H1 (cell line): ENCODE results near the gene CLN6. TPM values are rescaled to one million over a fixed set of nuclear protein-coding genes. Genes with fewer than 3 reads are reported as not detected.

ENCODE experiments used
- CTCF ChIA-PET: fragments of 300-600 bp; sonication (Branson Sonifier 250); formaldehyde crosslinking; loops from one replicate; lab custom pipeline; 2021; ENCODE audit not compliant: partially characterized antibody; lab: Charles Lee
- POLR2A ChIA-PET: fragments of 300-600 bp; sonication (Branson Sonifier 250); formaldehyde crosslinking; loops from one replicate; lab custom pipeline; 2021; ENCODE audit warnings: inconsistent platforms; ENCODE audit not compliant: partially characterized antibody; lab: Charles Lee
- DNase-seq, 2 experiments: peaks; one replicate each; pipeline versions ENCODE4 v3.0.0 to v3.0.0-alpha.2; 2010 to 2022; ENCODE audit warnings: low spot score in 2 of 2, low read depth in 1 of 2, mixed read lengths in 1 of 2
- FAIRE-seq: peaks from 2 replicates; lab custom pipeline; 2011; peaks lifted over from hg19 to GRCh38; lab: Jason Lieb, UNC
- H2AFZ ChIP-seq: 2 replicates; pipeline ENCODE4 v1.8.1; 2012; ENCODE audit warnings: low read length, inconsistent platforms
- H2AK5ac ChIP-seq: 2 replicates; pipeline ENCODE4 v1.6.1; 2013; ENCODE audit warnings: low read depth, low read length
- H2BK120ac ChIP-seq: replicated peaks from 2 replicates; pipeline ENCODE3; 2013; ENCODE audit warnings: low read depth, low read length, inconsistent platforms
- H2BK12ac ChIP-seq: 2 replicates; pipeline ENCODE4 v1.6.1; 2013; ENCODE audit warnings: low read depth, low read length
- H2BK15ac ChIP-seq: 2 replicates; pipeline ENCODE4 v1.6.1; 2013; ENCODE audit warnings: low read length
- H2BK20ac ChIP-seq: 2 replicates; pipeline ENCODE4 v1.6.1; 2013; ENCODE audit warnings: low read length
- H2BK5ac ChIP-seq: 2 replicates; pipeline ENCODE4 v1.6.1; 2013; ENCODE audit warnings: low read depth, low read length
- H3K14ac ChIP-seq: 2 replicates; pipeline ENCODE4 v1.6.1; 2013; ENCODE audit warnings: inconsistent platforms; ENCODE audit not compliant: insufficient read length
- H3K18ac ChIP-seq: 2 replicates; pipeline ENCODE4 v1.6.1; 2013; ENCODE audit warnings: low read length; ENCODE audit errors: extremely low read depth
- H3K23ac ChIP-seq: 2 replicates; pipeline ENCODE4 v1.6.1; 2013; ENCODE audit warnings: inconsistent platforms; ENCODE audit not compliant: insufficient read length
- H3K23me2 ChIP-seq: 2 replicates; pipeline ENCODE4 v1.6.1; 2013; ENCODE audit warnings: low read depth, low read length
- H3K27ac ChIP-seq: 2 replicates; pipeline ENCODE4 v1.6.1; 2011; ENCODE audit warnings: low read depth, low read length, inconsistent platforms
- H3K27me3 ChIP-seq, 4 experiments: replicated peaks in 1 of 4; 1 replicate in 1 of 4; 2 replicates in 3 of 4; pipeline versions ENCODE4 v1.6.1 to v1.8.1; 2011 to 2013; ENCODE audit warnings: low read length in 3 of 4, mild to moderate bottlenecking in 3 of 4, inconsistent platforms in 2 of 4, mixed read lengths in 2 of 4, moderate library complexity in 1 of 4; ENCODE audit not compliant: control insufficient read depth in 3 of 4, insufficient read depth in 3 of 4; ENCODE audit errors: extremely low read depth in 1 of 4
- H3K36me3 ChIP-seq, 4 experiments: 2 replicates each; pipeline versions ENCODE4 v1.6.1 to v1.8.1; 2011 to 2013; ENCODE audit warnings: mild to moderate bottlenecking in 4 of 4, low read length in 3 of 4, moderate library complexity in 2 of 4, control low read depth in 1 of 4, inconsistent platforms in 1 of 4; ENCODE audit not compliant: insufficient read depth in 4 of 4, control insufficient read depth in 2 of 4
- H3K4ac ChIP-seq: replicated peaks from 2 replicates; pipeline ENCODE3; 2013; ENCODE audit warnings: low read length, low read depth, mixed read lengths, inconsistent platforms; ENCODE audit not compliant: insufficient read length
- H3K4me1 ChIP-seq, 4 experiments: replicated peaks in 1 of 4; 1 replicate in 1 of 4; 2 replicates in 3 of 4; pipeline versions ENCODE4 v1.6.1 to v1.8.1; 2011 to 2013; ENCODE audit warnings: low read length in 3 of 4, inconsistent platforms in 2 of 4, mixed read lengths in 1 of 4; ENCODE audit not compliant: insufficient read depth in 4 of 4, control insufficient read depth in 3 of 4
- H3K4me2 ChIP-seq, 2 experiments: 2 replicates each; pipeline versions ENCODE4 v1.6.1 to v1.8.1; 2011 to 2013; ENCODE audit warnings: low read depth in 2 of 2, low read length in 2 of 2, control low read depth in 1 of 2, inconsistent platforms in 1 of 2, mild to moderate bottlenecking in 1 of 2; ENCODE audit not compliant: insufficient read depth in 1 of 2
- H3K4me3 ChIP-seq, 4 experiments: fragments of 200-600, 300-600 bp in 1 of 4; sonication (generic), shearing (Covaris generic), sonication (Bioruptor Twin) in 1 of 4; 2 replicates each; pipeline versions ENCODE4 v1.5.1 to v1.8.1; 2011 to 2016; ENCODE audit warnings: low read length in 4 of 4, low read depth in 3 of 4, control low read depth in 2 of 4, inconsistent platforms in 2 of 4, mild to moderate bottlenecking in 2 of 4, mixed read lengths in 1 of 4, moderate library complexity in 1 of 4; ENCODE audit not compliant: insufficient read depth in 2 of 4; ENCODE audit errors: extremely low read depth in 1 of 4
- H3K56ac ChIP-seq: replicated peaks from 2 replicates; pipeline ENCODE3; 2013; ENCODE audit warnings: low read depth, mild to moderate bottlenecking, mixed read lengths, low read length, inconsistent platforms; ENCODE audit not compliant: insufficient read length
- H3K79me1 ChIP-seq: 2 replicates; pipeline ENCODE4 v1.6.1; 2013; ENCODE audit warnings: low read depth, low read length, control low read depth
- H3K79me2 ChIP-seq, 2 experiments: 2 replicates each; pipeline versions ENCODE4 v1.6.1 to v1.8.1; 2012 to 2013; ENCODE audit warnings: low read length in 2 of 2, mild to moderate bottlenecking in 2 of 2, inconsistent platforms in 1 of 2; ENCODE audit not compliant: insufficient read depth in 2 of 2, control insufficient read depth in 1 of 2
- H3K9ac ChIP-seq, 4 experiments: replicated peaks in 1 of 4; 1 replicate in 1 of 4; 2 replicates in 3 of 4; pipeline versions ENCODE4 v1.6.1 to v1.8.1; 2011 to 2013; ENCODE audit warnings: low read depth in 3 of 4, low read length in 3 of 4, control low read depth in 2 of 4, mild to moderate bottlenecking in 2 of 4, moderate library complexity in 2 of 4, inconsistent platforms in 1 of 4; ENCODE audit errors: extremely low read depth in 1 of 4
- H3K9me3 ChIP-seq, 2 experiments: 2 replicates each; pipeline versions ENCODE4 v1.6.1 to v1.8.1; 2012 to 2013; ENCODE audit warnings: mild to moderate bottlenecking in 2 of 2, moderate library complexity in 2 of 2, control low read depth in 1 of 2, inconsistent platforms in 1 of 2, low read depth in 1 of 2, low read length in 1 of 2, mixed read lengths in 1 of 2; ENCODE audit not compliant: insufficient read depth in 2 of 2
- H4K20me1 ChIP-seq, 2 experiments: replicated peaks in 1 of 2; 2 replicates each; pipeline versions ENCODE3 to v1.8.1; 2011 to 2013; ENCODE audit warnings: inconsistent platforms in 2 of 2, low read length in 2 of 2, mild to moderate bottlenecking in 1 of 2; ENCODE audit not compliant: insufficient read depth in 2 of 2, control insufficient read depth in 1 of 2
- H4K5ac ChIP-seq: 2 replicates; pipeline ENCODE4 v1.6.1; 2013; ENCODE audit warnings: low read length, low read depth, mixed read lengths, inconsistent platforms; ENCODE audit not compliant: insufficient read length
- H4K8ac ChIP-seq: 2 replicates; pipeline ENCODE4 v1.8.0; 2013; ENCODE audit warnings: mild to moderate bottlenecking, moderate library complexity, low read length, inconsistent platforms; ENCODE audit not compliant: insufficient read depth; ENCODE audit errors: extremely low read depth
- H4K91ac ChIP-seq: replicated peaks from 2 replicates; pipeline ENCODE3; 2013; ENCODE audit warnings: low read length, mixed read lengths, inconsistent platforms; ENCODE audit not compliant: insufficient read length
- CEBPB ChIP-seq: IDR thresholded peaks from 2 replicates; pipeline ENCODE4 v1.6.1; 2012; ENCODE audit warnings: low read depth, low read length
- WGBS, 2 experiments: shearing (Covaris generic) in 1 of 2; methylation state at CpG; one replicate each; pipeline versions ENCODE4 v1.1.6 to v1.1.7; 2013 to 2015; ENCODE audit warnings: low lambda C conversion rate in 2 of 2, mixed read lengths in 2 of 2, inconsistent platforms in 1 of 2, low coverage in 1 of 2, missing lambda C conversion rate in 1 of 2; ENCODE audit not compliant: insufficient replicate concordance in 2 of 2, insufficient coverage in 1 of 2, insufficient read length in 1 of 2; ENCODE audit errors: extremely low coverage in 1 of 2, missing lambda C conversion rate in 1 of 2; 5-methylcytosine and 5-hydroxymethylcytosine counted together
- polyA plus RNA-seq, 7 experiments: library from polyadenylated mRNA; depleted of rRNA in 3 of 7; stranded (reverse) in 5 of 7; unstranded in 2 of 7; fragments of >200 nt in 5 of 7; fragments of 200-250 nt in 2 of 7; gene quantifications; 1 replicate in 5 of 7; 2 replicates in 1 of 7; 4 replicates in 1 of 7; pipeline versions ENCODE4 v1.2.1 to v1.2.3, GENCODE V29; 2011 to 2013; ENCODE audit warnings: missing spikeins in 2 of 7, mixed read lengths in 2 of 7
- total RNA-seq: library from RNA; stranded (reverse); fragmentation: NEBNext Ultra II Directional; extraction: Animal tissue kit (Norgen Biotek cat#: 25700); gene quantifications from 2 replicates; pipeline ENCODE4 v1.2.1, GENCODE V29; 2021

Gene CLN6
- total and polyA plus RNA-seq, 2 of the 8 experiments (the other 6 are each of a cell fraction or from before 2014, with no cell fraction given) = 60.0 to 137 TPM

DNA sequence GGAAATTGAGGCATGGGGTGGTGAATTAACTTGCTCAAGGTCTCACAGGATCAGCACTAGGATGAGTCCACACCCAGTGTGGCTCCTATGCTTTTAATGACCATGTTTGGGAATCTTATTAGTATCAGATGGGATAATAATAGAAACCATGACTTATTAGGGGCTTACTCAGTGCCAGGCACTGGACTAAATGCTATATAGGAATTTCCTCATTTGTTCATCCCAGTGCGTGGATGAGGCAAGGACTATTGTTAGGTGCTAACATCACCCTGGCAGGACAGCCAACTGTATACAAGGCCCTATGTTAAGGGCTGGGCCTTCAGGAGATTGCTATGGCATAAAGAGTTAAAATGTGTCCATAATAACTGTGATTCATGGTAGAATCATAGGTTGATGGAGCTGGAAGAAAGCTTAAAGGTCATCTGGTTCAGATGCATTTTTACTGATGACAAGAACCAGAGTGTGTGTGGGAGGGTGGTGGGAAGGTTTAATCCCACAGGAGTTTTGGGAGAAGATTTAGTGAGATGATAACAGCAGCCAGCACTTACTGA lies 43.3 kb upstream of the CLN6 start:
- FAIRE-seq (no peak), DNase-seq (no peak)
- H4K20me1 ChIP-seq = no peaks in the 10 kb centered on the region
- no peak overlapping the region; a peak in 1 of 4 replicates for H3K4me2 ChIP-seq
- H2AFZ ChIP-seq = no peak overlapping the region
- H2BK12ac ChIP-seq = no peak overlapping the region
- no peak overlapping the region for H4K91ac ChIP-seq
- H3K27ac ChIP-seq = no peak overlapping the region
- H3K9me3 ChIP-seq = no peaks in the 10 kb centered on the region
- H3K79me1 ChIP-seq = no peaks in the 10 kb centered on the region
- H3K4me3 ChIP-seq = no peak overlapping the region
- CTCF ChIA-PET = interaction anchor here (1.0 to 10.1 kb wide), 2 partner anchors 19 to 61 kb away, joined by 3 to 72 read pairs; no protein-coding TSS in a partner anchor
- no peak overlapping the region for H3K14ac ChIP-seq
- H2BK5ac ChIP-seq = no peak overlapping the region
- 96% methylated on average over 1 of the region's 1 CpG; no CpG with 5 or more reads in 1 of the 2 experiments for WGBS, 2 experiments
- H3K36me3 ChIP-seq = no peaks in the 10 kb centered on the region
- peaks cover 9% of the 10 kb centered on the region for H3K23me2 ChIP-seq
- POLR2A ChIA-PET = interaction anchor here (1.3 kb wide), 1 partner anchor 14 kb away, joined by 3 read pairs; no protein-coding TSS in a partner anchor
- no peak overlapping the region; the same call in 1 of the 2 replicates for H2AK5ac ChIP-seq
- no peak overlapping the region for H2BK15ac ChIP-seq
- H3K27me3 ChIP-seq = no peaks in the 10 kb centered on the region
- H3K4ac ChIP-seq = no peak overlapping the region
- H3K56ac ChIP-seq = no peak overlapping the region
- H4K5ac ChIP-seq = no peak overlapping the region
- no peak overlapping the region for H3K9ac ChIP-seq
- no peak overlapping the region for H3K23ac ChIP-seq
- H3K4me1 ChIP-seq = peaks cover 7 to 20% (median 13%) of the 10 kb centered on the region in 4 experiments
- no peak overlapping the region for H4K8ac ChIP-seq
- H2BK120ac ChIP-seq = no peak overlapping the region
- no peaks in the 10 kb centered on the region for H3K79me2 ChIP-seq
- no peak overlapping the region for H3K18ac ChIP-seq
- H2BK20ac ChIP-seq = no peak overlapping the region
- no peak for TF ChIP-seq CEBPB
